ENCODE data around the gene THSD4. TPM values are rescaled to one million over a fixed set of nuclear protein-coding genes. Genes with fewer than 3 reads are reported as not detected.

Gene THSD4
- total and polyA plus RNA-seq, 2 of the 8 experiments (the other 6 are each of a cell fraction or from before 2014, with no cell fraction given): 2.5 to 6.2 TPM

GRCh38 chr15:71562251-71562650 is 447.0 kb downstream of the THSD4 start:
- Histone ChIP-seq H3K23ac (ENCODE audit: insufficient read length) (no peak overlapping the region), H2BK12ac (ENCODE audit: low read depth, low read length) (no peak overlapping the region), H2BK120ac (replicated peaks; ENCODE audit: low read depth, low read length) (no peak overlapping the region), H3K23me2 (ENCODE audit: low read depth, low read length) (no peaks in the 10 kb centered on the region), H3K56ac (replicated peaks; ENCODE audit: insufficient read length, low read depth, low read length) (no peak overlapping the region), H4K20me1 (replicated peaks in 1 of 2; ENCODE audit: control insufficient read depth in 1 of 2, insufficient read depth in 2 of 2, low read length in 2 of 2) (no peaks in the 10 kb centered on the region), H3K27ac (ENCODE audit: low read depth, low read length) (no peak overlapping the region), H3K36me3 (ENCODE audit: control insufficient read depth in 2 of 4, insufficient read depth in 4 of 4, low read length in 3 of 4) (no peaks in the 10 kb centered on the region), H3K14ac (ENCODE audit: insufficient read length) (no peak overlapping the region), H3K27me3 (replicated peaks in 1 of 4; ENCODE audit: control insufficient read depth in 3 of 4, extremely low read depth in 1 of 4, insufficient read depth in 3 of 4, low read length in 3 of 4) (no peaks in the 10 kb centered on the region), H2AFZ (ENCODE audit: low read length) (no peak overlapping the region), H3K4me3 (ENCODE audit: extremely low read depth in 1 of 4, insufficient read depth in 2 of 4, low read depth in 3 of 4, low read length in 4 of 4) (no peak overlapping the region), H3K9me3 (ENCODE audit: insufficient read depth in 2 of 2, low read depth in 1 of 2, low read length in 1 of 2) (no peaks in the 10 kb centered on the region), H3K4me2 (ENCODE audit: insufficient read depth in 1 of 2, low read depth in 2 of 2, low read length in 2 of 2) (no peak overlapping the region), H2AK5ac (ENCODE audit: low read depth, low read length) (no peak overlapping the region), H4K8ac (ENCODE audit: extremely low read depth, insufficient read depth, low read length) (no peak overlapping the region), H3K79me1 (ENCODE audit: low read depth, low read length) (no peaks in the 10 kb centered on the region), H3K18ac (ENCODE audit: extremely low read depth, low read length) (no peak overlapping the region), H4K91ac (replicated peaks; ENCODE audit: insufficient read length, low read length) (no peak overlapping the region), H2BK20ac (ENCODE audit: low read length) (no peak overlapping the region), H3K79me2 (ENCODE audit: control insufficient read depth in 1 of 2, insufficient read depth in 2 of 2, low read length in 2 of 2) (no peaks in the 10 kb centered on the region), H4K5ac (ENCODE audit: insufficient read length, low read depth, low read length) (no peak overlapping the region), H2BK5ac (ENCODE audit: low read depth, low read length) (no peak overlapping the region), H3K4ac (replicated peaks; ENCODE audit: insufficient read length, low read depth, low read length) (no peak overlapping the region), H3K4me1 (replicated peaks in 1 of 4; ENCODE audit: control insufficient read depth in 3 of 4, insufficient read depth in 4 of 4, low read length in 3 of 4) (no peaks in the 10 kb centered on the region; a peak in 1 of 7 replicates), H3K9ac (replicated peaks in 1 of 4; ENCODE audit: extremely low read depth in 1 of 4, low read depth in 3 of 4, low read length in 3 of 4) (no peak overlapping the region), H2BK15ac (ENCODE audit: low read length) (no peak overlapping the region)
- TF ChIP-seq CHD1 (IDR thresholded peaks at IDR 0.05; ENCODE audit: low read depth, low read length) (no peak), MAFK (IDR thresholded peaks at IDR 0.05; ENCODE audit: low read depth, low read length) (no peak), POU5F1 (IDR thresholded peaks at IDR 0.05; ENCODE audit: low read depth, low read length) (no peak), CBX8 (IDR thresholded peaks at IDR 0.05; ENCODE audit: borderline replicate concordance, low read depth, low read length) (no peak), HDAC2 (IDR thresholded peaks at IDR 0.05; ENCODE audit: borderline replicate concordance in 1 of 2, low read depth in 2 of 2, low read length in 2 of 2) (no peak), TAF1 (IDR thresholded peaks at IDR 0.05; ENCODE audit: low read depth, low read length) (no peak), GABPA (IDR thresholded peaks at IDR 0.05; ENCODE audit: borderline replicate concordance, insufficient read depth, low read length) (no peak), ATF3 (IDR thresholded peaks at IDR 0.05; ENCODE audit: insufficient read depth, low read depth, low read length) (no peak), KDM1A (IDR thresholded peaks at IDR 0.05; ENCODE audit: borderline replicate concordance, low read length) (no peak), RNF2 (IDR thresholded peaks at IDR 0.05; ENCODE audit: borderline replicate concordance, low read depth, low read length, missing control alignments, poor library complexity, severe bottlenecking) (no peak), ATF2 (IDR thresholded peaks at IDR 0.05; ENCODE audit: low read length) (no peak)
- 87% methylated on average over 5 of the region's 5 CpGs; no CpG with 5 or more reads in 1 of the 2 experiments for WGBS, 2 experiments (ENCODE audit: extremely low coverage in 1 of 2, insufficient coverage in 1 of 2, insufficient read length in 1 of 2, insufficient replicate concordance in 2 of 2, low coverage in 1 of 2, low lambda C conversion rate in 2 of 2, missing lambda C conversion rate in 1 of 2)
- FAIRE-seq (no peak), DNase-seq (ENCODE audit: low read depth in 1 of 2, low spot score in 2 of 2) (no peak)
- ChIA-PET POLR2A (ENCODE audit: partially characterized antibody) (no interaction called here), CTCF (ENCODE audit: partially characterized antibody) (interaction anchor here (1.3 to 1.4 kb wide), 2 partner anchors 10 to 14 kb away, joined by 3 read pairs; no protein-coding TSS in a partner anchor)

Data from H1 (cell line).